ENCODE measurements around the gene NEU2. TPM values are rescaled to one million over a fixed set of nuclear protein-coding genes. Genes with fewer than 3 reads are reported as not detected.

Gene NEU2
- total and polyA plus RNA-seq, 2 of the 13 experiments (the other 11 are each of a cell fraction or from before 2014, with no cell fraction given) = not detected

GRCh38 chr2:233031556-233032500 lies 644 bp upstream of the NEU2 start:
- H4K20me1 ChIP-seq (ENCODE audit: insufficient read depth, low read length) = no peaks in the 10 kb centered on the region
- BruUV-seq (replicated peaks) = no TSS peak
- peak; percentile 61 for ATAC-seq
- in situ Hi-C loops (cut with HindIII; ENCODE audit: extremely low pct_ligation_motif_present, low pct_unique_long_range_greater_than_20kb) (no loop called here), intact Hi-C loops (cut with micrococcal nuclease; ENCODE audit: unreplicated experiment) (no loop called here)
- 20% methylated on average over 26 of the region's 27 CpGs for WGBS (ENCODE audit: low lambda C conversion rate)
- no peak overlapping the region for H3K9ac ChIP-seq (ENCODE audit: insufficient read depth, low read depth, low read length)
- no peak for TF ChIP-seq ZNF747 (CRISPR knock-in tag; IDR thresholded peaks at IDR 0.05; ENCODE audit: borderline replicate concordance)
- TF ChIP-seq STAG1 (CRISPR knock-in tag; IDR thresholded peaks at IDR 0.05) = peak; percentile 20; the same call in 1 of the 2 replicates
- TF ChIP-seq ZBTB33 (CRISPR knock-in tag; IDR thresholded peaks at IDR 0.05) = peak; percentile 95
- TF ChIP-seq THAP7 (CRISPR knock-in tag; IDR thresholded peaks at IDR 0.05) = no peak
- no peak for TF ChIP-seq ZSCAN21 (CRISPR knock-in tag; IDR thresholded peaks at IDR 0.05; ENCODE audit: borderline replicate concordance)
- no peak for TF ChIP-seq BRCA1 (CRISPR knock-in tag; IDR thresholded peaks at IDR 0.05)
- TF ChIP-seq TCF7 (IDR thresholded peaks at IDR 0.05; ENCODE audit: low read depth) = no peak
- peak; percentile 31; the same call in 1 of the 2 replicates for TF ChIP-seq CTCF (CRISPR knock-in tag; IDR thresholded peaks at IDR 0.05)
- no peak for TF ChIP-seq ZNF12 (CRISPR knock-in tag; IDR thresholded peaks at IDR 0.05)
- TF ChIP-seq ZNF687 (CRISPR knock-in tag; IDR thresholded peaks at IDR 0.05) = 0 out of 2 replicates have a peak, but pooled peaks have one; percentile 12
- TF ChIP-seq ZNF598 (CRISPR knock-in tag; IDR thresholded peaks at IDR 0.05; ENCODE audit: borderline replicate concordance) = no peak
- 0 out of 2 replicates have a peak, but pooled peaks have one; percentile 4 for TF ChIP-seq ZFY (CRISPR knock-in tag; IDR thresholded peaks at IDR 0.05)
- H3K79me2 ChIP-seq (ENCODE audit: insufficient read depth, low read length) = no peaks in the 10 kb centered on the region
- peak overlapping the region; percentile 67 for H3K4me2 ChIP-seq (ENCODE audit: low read depth, low read length)
- no peak overlapping the region for H3K27ac ChIP-seq (ENCODE audit: extremely low read length, insufficient read depth, low read length)
- no peaks in the 10 kb centered on the region for H3K9me3 ChIP-seq (ENCODE audit: low read length)
- H3K27me3 ChIP-seq (ENCODE audit: control insufficient read depth in 1 of 2, insufficient read depth in 2 of 2, low read length in 2 of 2) = peaks cover 10 to 30% of the 10 kb centered on the region in 2 experiments
- ChIA-PET POLR2A (interaction anchor here (1.0 to 1.2 kb wide), 4 partner anchors 13 to 175 kb away, joined by 3 to 7 read pairs (median 4); partner anchors contain the start of genes INPP5D and NGEF), CTCF (ENCODE audit: low intra/inter-chr PET ratio, low total read pairs) (no interaction called here)
- DNase-seq (ENCODE audit: low spot score) = no peak
- FAIRE-seq = no peak
- peaks cover 15% of the 10 kb centered on the region for H3K4me1 ChIP-seq (ENCODE audit: insufficient read depth, low read length)
- peak overlapping the region in 1 of 3 experiments; percentile 43; a peak in 1 of 6 replicates for H3K4me3 ChIP-seq (replicated peaks in 1 of 3; ENCODE audit: insufficient read depth in 1 of 3, low read depth in 2 of 3, low read length in 3 of 3)
- no peaks in the 10 kb centered on the region for H3K36me3 ChIP-seq (replicated peaks in 1 of 2; ENCODE audit: control insufficient read depth in 1 of 2, insufficient read depth in 2 of 2, low read length in 2 of 2)
- no peak overlapping the region for H2AFZ ChIP-seq (ENCODE audit: low read length)

All from HepG2 (cell line).